A673 (cell line): ENCODE data around the gene SLC4A2. TPM values are rescaled to one million over a fixed set of nuclear protein-coding genes. Genes with fewer than 3 reads are reported as not detected.

Source experiments
- BruUV-seq: library from RNA; stranded (reverse); fragments of 400-500 nt; replicated peaks from 2 replicates; lab custom pipeline; 2021; lab: Mats Ljungman, UMichigan
- CTCF ChIA-PET: fragments of 300-600 bp; sonication (Branson Sonifier 250); formaldehyde crosslinking; loops from one replicate; lab custom pipeline; 2022; ENCODE audit warnings: antibody characterized with exemption; lab: Charles Lee
- POLR2A ChIA-PET: fragments of 300-600 bp; sonication (Branson Sonifier 250); formaldehyde crosslinking; loops from one replicate; lab custom pipeline; 2022; ENCODE audit warnings: antibody characterized with exemption; ENCODE audit not compliant: low non-redundant PET; lab: Charles Lee
- DNase-seq: peaks from one replicate; pipeline ENCODE4 v3.0.0-alpha.2; 2015; ENCODE audit warnings: low spot score
- H3K27ac ChIP-seq: fragments of 200-600 bp; sonication (generic); 2 replicates; pipeline ENCODE4 v1.5.1; 2016; ENCODE audit warnings: mixed run types, low read depth, mild to moderate bottlenecking, mixed read lengths, antibody characterized with exemption, low read length; ENCODE audit not compliant: poor library complexity, severe bottlenecking
- H3K27me3 ChIP-seq: fragments of 200-600 bp; sonication (generic); replicated peaks from 2 replicates; pipeline ENCODE4 v1.6.1; 2017; ENCODE audit warnings: mixed run types, low read depth, mild to moderate bottlenecking, mixed read lengths, antibody characterized with exemption, low read length; ENCODE audit not compliant: insufficient read depth, poor library complexity
- H3K36me3 ChIP-seq: fragments of 200-600 bp; sonication (generic); 2 replicates; pipeline ENCODE4 v1.6.1; 2016; ENCODE audit warnings: mixed run types, mild to moderate bottlenecking, mixed read lengths, antibody characterized with exemption, low read length; ENCODE audit not compliant: insufficient read depth, poor library complexity, severe bottlenecking
- H3K4me1 ChIP-seq: fragments of 200-600 bp; sonication (generic); 2 replicates; pipeline ENCODE4 v1.6.1; 2017; ENCODE audit warnings: mixed run types, mild to moderate bottlenecking, mixed read lengths, antibody characterized with exemption, low read length; ENCODE audit not compliant: insufficient read depth, poor library complexity, severe bottlenecking
- H3K4me3 ChIP-seq: fragments of 200-600 bp; sonication (generic); 2 replicates; pipeline ENCODE4 v1.5.1; 2016; ENCODE audit warnings: low read depth, mixed run types, mild to moderate bottlenecking, mixed read lengths, low read length; ENCODE audit not compliant: poor library complexity, severe bottlenecking
- H3K9me3 ChIP-seq: fragments of 200-600 bp; sonication (generic); 2 replicates; pipeline ENCODE4 v1.6.1; 2016; ENCODE audit warnings: mixed run types, low read depth, mild to moderate bottlenecking, mixed read lengths, antibody characterized with exemption, low read length; ENCODE audit not compliant: poor library complexity, severe bottlenecking
- CTCF ChIP-seq: fragments of 300-800, 200-600 bp; sonication (generic); conservative IDR thresholded peaks from 2 replicates; pipeline ENCODE4 v1.5.1; 2017; ENCODE audit warnings: low read depth, mild to moderate bottlenecking, antibody characterized with exemption, low read length, moderate library complexity, mixed read lengths
- EZH2 ChIP-seq: fragments of 200-600 bp; sonication (generic); IDR thresholded peaks from 2 replicates; pipeline ENCODE4 v1.6.1; 2017; ENCODE audit warnings: borderline replicate concordance, low read depth, mild to moderate bottlenecking, mixed read lengths, antibody characterized with exemption, low read length; ENCODE audit not compliant: poor library complexity, severe bottlenecking
- intact Hi-C: fragments of 100-400 bp; cut with micrococcal nuclease; formaldehyde crosslinking; loops from one replicate; pipeline ENCODE4 v1.10.0; 2022; ENCODE audit not compliant: unreplicated experiment
- total RNA-seq: library from RNA; stranded (reverse); gene quantifications from 2 replicates; pipeline ENCODE4 v1.2.3, GENCODE V29; 2021

The SLC4A2 gene
- total RNA-seq, 1 experiment from 2014 or later, result 222 TPM

GRCh38 chr7:151091988-151092387, 32.6 kb downstream of the SLC4A2 start:
- no peak for DNase-seq
- Histone ChIP-seq H3K4me1 (peaks cover 12% of the 10 kb centered on the region), H3K27ac (no peak overlapping the region), H3K27me3 (no peaks in the 10 kb centered on the region), H3K9me3 (no peaks in the 10 kb centered on the region), H3K4me3 (no peak overlapping the region), H3K36me3 (peaks cover 18% of the 10 kb centered on the region)
- ChIA-PET POLR2A (interaction anchor here (0.6 kb wide), 1 partner anchor 73 kb away, joined by 4 read pairs; no protein-coding TSS in a partner anchor), CTCF (no interaction called here)
- TF ChIP-seq EZH2 (no peak), CTCF (no peak)
- no TSS peak for BruUV-seq
- intact Hi-C loops, result no loop called here

GRCh38 chr7:151093748-151094147, 34.4 kb downstream of the SLC4A2 start:
- no TSS peak for BruUV-seq
- peaks cover 4% of the 10 kb centered on the region for H3K4me1 ChIP-seq
- TF ChIP-seq EZH2 (no peak), CTCF (no peak)
- intact Hi-C loops, result no loop called here
- H3K36me3 ChIP-seq, result peaks cover 14% of the 10 kb centered on the region
- ChIA-PET CTCF (no interaction called here), POLR2A (no interaction called here)
- H3K4me3 ChIP-seq, result no peak overlapping the region
- no peak for DNase-seq
- no peak overlapping the region for H3K27ac ChIP-seq
- no peaks in the 10 kb centered on the region for H3K27me3 ChIP-seq
- no peaks in the 10 kb centered on the region for H3K9me3 ChIP-seq

GRCh38 chr7:151094675-151095074, 35.3 kb downstream of the SLC4A2 start:
- H3K9me3 ChIP-seq, result no peaks in the 10 kb centered on the region
- no peaks in the 10 kb centered on the region for H3K27me3 ChIP-seq
- H3K4me3 ChIP-seq, result no peak overlapping the region
- peaks cover 5% of the 10 kb centered on the region for H3K36me3 ChIP-seq
- ChIA-PET CTCF (interaction anchor here (0.5 to 0.6 kb wide), 2 partner anchors 19 to 31 kb away, joined by 4 to 5 read pairs; no protein-coding TSS in a partner anchor), POLR2A (interaction anchor here (0.6 kb wide), 1 partner anchor 660 kb away, joined by 5 read pairs; no protein-coding TSS in a partner anchor)
- DNase-seq, result no peak
- TF ChIP-seq CTCF (no peak), EZH2 (no peak)
- intact Hi-C loops, result no loop called here
- no peak overlapping the region for H3K27ac ChIP-seq
- no peaks in the 10 kb centered on the region for H3K4me1 ChIP-seq
- no TSS peak for BruUV-seq
